ENCODE measurements around the gene GBX2. TPM values are rescaled to one million over a fixed set of nuclear protein-coding genes. Genes with fewer than 3 reads are reported as not detected.

GBX2 gene
- total RNA-seq, 4 donors from 2014 or later, result not detected

DNA sequence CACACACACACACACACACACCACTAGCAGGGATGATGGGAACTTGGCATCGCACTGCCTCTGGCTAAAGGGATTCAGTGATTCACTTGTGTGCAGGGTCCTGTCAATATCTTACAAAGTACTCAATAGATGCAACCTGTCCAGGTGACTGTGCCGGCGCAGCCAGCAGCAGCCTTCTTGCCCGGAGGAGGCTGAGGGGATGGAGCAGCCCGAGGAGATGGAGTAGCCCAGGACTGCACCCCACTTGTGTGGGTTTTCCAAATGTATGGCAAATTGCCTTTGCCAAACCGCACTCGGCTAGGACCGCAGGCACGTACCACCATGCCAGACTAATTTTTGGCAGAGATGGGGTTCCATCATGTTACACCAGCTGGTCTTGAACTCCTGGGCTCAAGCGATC is 31.1 kb downstream of the GBX2 start:
- no peak for DNase-seq
- Histone ChIP-seq H3K4me3 (no peak overlapping the region), H3K27me3 (peaks cover 0 to 8% (median 7%) of the 10 kb centered on the region in 3 donors), H3K4me1 (no peaks in the 10 kb centered on the region), H3K36me3 (no peaks in the 10 kb centered on the region), H3K9me3 (no peaks in the 10 kb centered on the region), H3K27ac (no peak overlapping the region)
- ATAC-seq, result no peak
- TF ChIP-seq POLR2A (IDR thresholded peaks at IDR 0.05) (no peak), CTCF (IDR thresholded peaks at IDR 0.05 in 4 of 5, conservative IDR thresholded peaks at IDR 0.05 in 1 of 5) (no peak)
- in situ Hi-C loops (cut with MboI; ENCODE audit: low sequenced_read_pairs in 4 of 4) (no loop called here), intact Hi-C loops (cut with DNase I; ENCODE audit: low total_unique reads) (no loop called here)

DNA sequence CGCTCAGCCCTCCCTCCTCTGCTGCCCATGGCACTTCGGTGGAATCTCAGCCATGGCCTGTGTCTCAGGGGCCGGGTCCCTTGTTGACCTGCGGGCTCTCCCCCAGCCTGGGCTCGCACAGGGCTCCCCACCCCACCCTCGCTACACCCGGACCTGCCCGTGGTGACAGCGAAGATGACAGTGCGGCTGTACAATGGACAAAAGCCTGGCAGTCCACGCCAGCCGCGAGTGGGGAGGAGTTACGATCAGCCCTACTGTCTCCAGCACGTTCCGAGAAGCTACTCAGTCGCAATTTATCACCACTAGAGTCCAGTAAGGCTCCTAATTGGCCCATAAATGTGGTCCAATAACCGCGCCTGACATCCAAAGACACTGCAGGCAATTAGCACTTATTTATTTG is 31.6 kb downstream of the GBX2 start:
- Histone ChIP-seq H3K4me3 (no peak overlapping the region), H3K9me3 (no peaks in the 10 kb centered on the region), H3K27me3 (peaks cover 0 to 7% (median 6%) of the 10 kb centered on the region in 3 donors), H3K27ac (no peak overlapping the region), H3K4me1 (no peaks in the 10 kb centered on the region), H3K36me3 (no peaks in the 10 kb centered on the region)
- intact Hi-C loops (cut with DNase I; ENCODE audit: low total_unique reads) (no loop called here), in situ Hi-C loops (cut with MboI; ENCODE audit: low sequenced_read_pairs in 4 of 4) (no loop called here)
- no peak for ATAC-seq
- TF ChIP-seq CTCF (IDR thresholded peaks at IDR 0.05 in 4 of 5, conservative IDR thresholded peaks at IDR 0.05 in 1 of 5) (no peak), POLR2A (IDR thresholded peaks at IDR 0.05) (no peak)
- no peak for DNase-seq

- Histone ChIP-seq H3K9me3 (no peaks in the 10 kb centered on the region), H3K4me3 (no peak overlapping the region), H3K4me1 (no peaks in the 10 kb centered on the region), H3K36me3 (no peaks in the 10 kb centered on the region), H3K27me3 (no peaks in the 10 kb centered on the region), H3K27ac (no peak overlapping the region)
- DNase-seq (no peak), ATAC-seq (no peak)
- TF ChIP-seq CTCF (IDR thresholded peaks at IDR 0.05 in 4 of 5, conservative IDR thresholded peaks at IDR 0.05 in 1 of 5) (no peak), POLR2A (IDR thresholded peaks at IDR 0.05) (no peak)
- in situ Hi-C loops (cut with MboI; ENCODE audit: low sequenced_read_pairs in 4 of 4), result no loop called here
- intact Hi-C loops (cut with DNase I; ENCODE audit: low total_unique reads), result no loop called here
Measured at GRCh38 chr2:236133410-236134012, 34.7 kb downstream of the GBX2 start.

- H3K4me3 ChIP-seq, result no peak overlapping the region
- intact Hi-C loops (cut with DNase I; ENCODE audit: low total_unique reads), result no loop called here
- in situ Hi-C loops (cut with MboI; ENCODE audit: low sequenced_read_pairs in 4 of 4), result no loop called here
- H3K27ac ChIP-seq, result no peak overlapping the region
- no peaks in the 10 kb centered on the region for H3K9me3 ChIP-seq
- H3K27me3 ChIP-seq, result no peaks in the 10 kb centered on the region
- H3K36me3 ChIP-seq, result no peaks in the 10 kb centered on the region
- TF ChIP-seq CTCF (IDR thresholded peaks at IDR 0.05 in 4 of 5, conservative IDR thresholded peaks at IDR 0.05 in 1 of 5), result no peak
- TF ChIP-seq POLR2A (IDR thresholded peaks at IDR 0.05), result no peak
- no peak for ATAC-seq
- H3K4me1 ChIP-seq, result no peaks in the 10 kb centered on the region
- DNase-seq, result no peak
Measured at GRCh38 chr2:236131073-236131692, 37.0 kb downstream of the GBX2 start.

Data from gastrocnemius medialis (tissue), 4 donors.